Kidney (tissue), 14 donors: ENCODE measurements around the gene PRDM16. TPM values are rescaled to one million over a fixed set of nuclear protein-coding genes. Genes with fewer than 3 reads are reported as not detected.

Experiments used
- DNase-seq, 5 donors: peaks; one replicate each; pipeline ENCODE4 v3.0.0-alpha.2; 2013 to 2020
- FAIRE-seq: peaks from 2 replicates; lab custom pipeline; 2012; peaks lifted over from hg19 to GRCh38; lab: Jason Lieb, UNC
- H3K27ac ChIP-seq, 2 donors: one replicate each; pipeline ENCODE4 v1.7.0; 2013; ENCODE audit warnings: low read depth in 2 of 2, low read length in 2 of 2, inconsistent platforms in 1 of 2
- H3K27me3 ChIP-seq: one replicate; pipeline ENCODE4 v1.7.1; 2013; ENCODE audit warnings: low read length, inconsistent platforms; ENCODE audit not compliant: control insufficient read depth, insufficient read depth
- H3K36me3 ChIP-seq, 3 donors: one replicate each; pipeline versions ENCODE4 v1.7.0 to v1.7.1; 2013; ENCODE audit warnings: low read length in 3 of 3, control low read depth in 1 of 3, inconsistent platforms in 1 of 3; ENCODE audit not compliant: insufficient read depth in 3 of 3, control insufficient read depth in 2 of 3
- H3K4me1 ChIP-seq, 3 donors: one replicate each; pipeline versions ENCODE4 v1.7.0 to v1.7.1; 2013; ENCODE audit warnings: low read length in 3 of 3, inconsistent platforms in 1 of 3, low read depth in 1 of 3; ENCODE audit not compliant: control insufficient read depth in 2 of 3, insufficient read depth in 2 of 3
- H3K4me3 ChIP-seq, 3 donors: one replicate each; pipeline versions ENCODE4 v1.7.0 to v1.8.1; 2013; ENCODE audit warnings: low read length in 3 of 3, control low read depth in 1 of 3, inconsistent platforms in 1 of 3
- H3K9ac ChIP-seq, 3 donors: one replicate each; pipeline versions ENCODE4 v1.7.0 to v1.7.1; 2013; ENCODE audit warnings: low read length in 3 of 3, control low read depth in 1 of 3, inconsistent platforms in 1 of 3
- H3K9me3 ChIP-seq, 3 donors: one replicate each; pipeline versions ENCODE4 v1.7.0 to v1.7.1; 2013; ENCODE audit warnings: low read length in 3 of 3, control low read depth in 1 of 3, inconsistent platforms in 1 of 3; ENCODE audit not compliant: control insufficient read depth in 2 of 3, insufficient read depth in 1 of 3
- intact Hi-C: fragments of 100-400 bp; cut with DNase I; formaldehyde crosslinking; loops from one replicate; pipeline ENCODE4 v1.11.1; 2022
- polyA plus RNA-seq: library from polyadenylated mRNA; stranded (reverse); fragments of 350-450 nt; fragmentation: Illumina TruSeq; extraction: RNeasy Lipid Tissue Mini Kit (QIAGEN cat#74804); gene quantifications from one replicate; pipeline ENCODE4 v1.2.3, GENCODE V29; 2014; ENCODE audit warnings: low read depth, low replicate concordance; ENCODE audit not compliant: insufficient read depth
- total RNA-seq: library from RNA; stranded (reverse); fragmentation: NEBNext Ultra II Directional; extraction: Animal tissue kit (Norgen Biotek cat#: 25700); gene quantifications from one replicate; pipeline ENCODE4 v1.2.1, GENCODE V29; 2021
- TF ChIP-seq, protein P1 (sequence below): IDR thresholded peaks from 3 replicates; pipeline ENCODE4 v1.5.1; 2012; ENCODE audit warnings: mild to moderate bottlenecking, moderate library complexity, borderline replicate concordance; ENCODE audit not compliant: insufficient read depth; ENCODE audit errors: extremely low read depth
- donor health status: control.
- donor health status: control.
- donor health status: control.
- donor health status: control.
- donor health status: control.
- donor health status: DM: yes; HTN: yes; CAD: no.
- donor health status: Normal renal cell carcinoma (clear cell type).

Gene PRDM16
- total and polyA plus RNA-seq, 2 donors from 2014 or later: 3.0 to 21.9 TPM

DNA sequence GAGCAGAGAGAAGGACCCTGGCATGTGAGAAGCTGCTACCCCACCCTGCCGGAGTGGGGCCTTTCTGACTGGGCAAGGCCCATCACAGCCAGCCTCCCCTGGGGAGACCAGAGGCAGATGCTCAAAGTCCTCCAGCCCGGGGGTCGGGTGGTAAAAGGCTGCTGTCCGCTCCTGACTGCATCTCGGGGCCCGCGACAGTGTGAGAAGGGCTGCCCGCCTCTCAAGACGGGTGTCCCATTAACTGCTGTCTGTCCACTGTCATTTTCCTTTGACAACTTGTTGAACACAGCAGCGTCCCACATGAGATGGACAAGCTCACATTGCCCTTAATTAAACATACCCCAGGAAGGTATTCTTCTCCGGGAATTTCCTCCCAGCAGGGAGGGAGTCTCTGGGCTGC is 294.0 kb downstream of the PRDM16 start:
- no peaks in the 10 kb centered on the region for H3K9me3 ChIP-seq
- intact Hi-C loops: no loop called here
- peaks cover 11% of the 10 kb centered on the region for H3K27me3 ChIP-seq
- H3K4me3 ChIP-seq: no peak overlapping the region
- no peaks in the 10 kb centered on the region for H3K36me3 ChIP-seq
- TF ChIP-seq, protein P1, sequence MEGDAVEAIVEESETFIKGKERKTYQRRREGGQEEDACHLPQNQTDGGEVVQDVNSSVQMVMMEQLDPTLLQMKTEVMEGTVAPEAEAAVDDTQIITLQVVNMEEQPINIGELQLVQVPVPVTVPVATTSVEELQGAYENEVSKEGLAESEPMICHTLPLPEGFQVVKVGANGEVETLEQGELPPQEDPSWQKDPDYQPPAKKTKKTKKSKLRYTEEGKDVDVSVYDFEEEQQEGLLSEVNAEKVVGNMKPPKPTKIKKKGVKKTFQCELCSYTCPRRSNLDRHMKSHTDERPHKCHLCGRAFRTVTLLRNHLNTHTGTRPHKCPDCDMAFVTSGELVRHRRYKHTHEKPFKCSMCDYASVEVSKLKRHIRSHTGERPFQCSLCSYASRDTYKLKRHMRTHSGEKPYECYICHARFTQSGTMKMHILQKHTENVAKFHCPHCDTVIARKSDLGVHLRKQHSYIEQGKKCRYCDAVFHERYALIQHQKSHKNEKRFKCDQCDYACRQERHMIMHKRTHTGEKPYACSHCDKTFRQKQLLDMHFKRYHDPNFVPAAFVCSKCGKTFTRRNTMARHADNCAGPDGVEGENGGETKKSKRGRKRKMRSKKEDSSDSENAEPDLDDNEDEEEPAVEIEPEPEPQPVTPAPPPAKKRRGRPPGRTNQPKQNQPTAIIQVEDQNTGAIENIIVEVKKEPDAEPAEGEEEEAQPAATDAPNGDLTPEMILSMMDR: no peak
- H3K27ac ChIP-seq: no peak overlapping the region
- DNase-seq (no peak), FAIRE-seq (no peak)
- H3K4me1 ChIP-seq: peaks cover 0 to 3% (median 0%) of the 10 kb centered on the region in 3 donors
- H3K9ac ChIP-seq: no peak overlapping the region

DNA sequence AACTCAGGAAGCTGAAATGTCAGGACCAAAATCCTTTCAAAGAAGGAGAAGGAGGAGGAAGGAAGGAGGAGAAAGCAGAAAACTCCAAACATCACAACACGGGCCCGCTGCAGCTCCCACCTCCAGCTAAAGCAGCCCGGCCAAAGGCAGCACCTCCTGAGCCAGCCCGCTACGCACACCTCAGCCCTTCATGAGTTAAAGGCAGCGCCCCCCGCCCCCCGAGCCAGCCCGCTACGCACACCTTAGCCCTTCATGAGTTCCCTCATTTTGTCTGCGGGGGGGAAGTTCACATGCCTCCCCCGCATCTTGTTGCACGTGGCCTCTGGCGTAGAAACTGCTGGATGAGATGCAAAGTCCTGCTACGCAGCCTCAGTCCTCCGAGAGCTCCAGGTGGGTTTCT is 294.8 kb downstream of the PRDM16 start:
- no peak overlapping the region for H3K27ac ChIP-seq
- FAIRE-seq (no peak), DNase-seq (no peak)
- intact Hi-C loops: no loop called here
- no peak overlapping the region for H3K9ac ChIP-seq
- TF ChIP-seq, protein P1: no peak
- no peaks in the 10 kb centered on the region for H3K36me3 ChIP-seq
- peaks cover 11% of the 10 kb centered on the region for H3K27me3 ChIP-seq
- no peak overlapping the region for H3K4me3 ChIP-seq
- H3K4me1 ChIP-seq: peaks cover 0 to 3% (median 0%) of the 10 kb centered on the region in 3 donors
- H3K9me3 ChIP-seq: no peaks in the 10 kb centered on the region

DNA sequence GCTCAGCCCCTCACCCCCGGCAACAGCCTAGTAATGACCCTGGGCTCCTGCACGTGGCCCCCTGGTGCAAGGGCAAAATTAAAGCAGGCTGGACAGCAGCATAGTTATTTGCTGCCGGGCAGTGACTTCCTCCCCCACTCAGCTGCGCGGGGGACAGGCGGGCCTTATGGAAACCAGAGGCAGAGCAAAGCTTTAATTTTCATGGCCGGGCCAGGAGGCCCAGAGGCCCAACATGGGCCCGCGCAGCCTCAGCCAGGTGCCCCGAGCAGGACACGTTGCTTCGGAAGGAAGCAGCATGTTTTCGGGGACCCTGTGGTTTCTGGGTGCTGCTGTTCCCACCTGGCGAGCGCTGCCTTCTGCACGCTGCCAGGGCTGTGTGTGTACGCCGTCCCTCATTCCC is 295.5 kb downstream of the PRDM16 start:
- DNase-seq (no peak), FAIRE-seq (no peak)
- H3K36me3 ChIP-seq: no peaks in the 10 kb centered on the region
- H3K9me3 ChIP-seq: no peaks in the 10 kb centered on the region
- no peak overlapping the region for H3K27ac ChIP-seq
- H3K4me3 ChIP-seq: no peak overlapping the region
- peaks cover 0 to 3% (median 0%) of the 10 kb centered on the region in 3 donors for H3K4me1 ChIP-seq
- TF ChIP-seq, protein P1: no peak
- intact Hi-C loops: no loop called here
- H3K27me3 ChIP-seq: peaks cover 11% of the 10 kb centered on the region
- H3K9ac ChIP-seq: no peak overlapping the region

DNA sequence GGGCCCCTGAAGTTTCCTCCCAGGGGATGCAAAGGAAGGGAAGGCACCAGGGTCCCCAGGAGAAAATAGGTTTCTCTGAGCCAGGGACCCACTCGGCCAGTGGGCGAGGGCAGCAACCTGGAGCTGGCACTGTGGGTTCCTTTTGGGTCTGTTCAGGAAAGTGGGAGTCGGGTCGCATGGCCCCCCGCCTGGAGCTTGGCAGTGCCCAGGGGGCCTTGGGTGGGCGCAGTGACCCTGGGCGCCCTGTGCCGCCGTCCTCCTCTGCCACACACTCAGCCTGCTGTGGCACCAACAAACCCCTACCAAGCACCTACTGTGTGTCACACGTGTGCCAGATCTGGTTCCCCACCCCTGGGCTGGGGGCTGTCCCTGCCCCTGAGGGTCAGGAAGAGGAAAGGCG is 296.0 kb downstream of the PRDM16 start:
- H3K27ac ChIP-seq: no peak overlapping the region
- H3K36me3 ChIP-seq: no peaks in the 10 kb centered on the region
- intact Hi-C loops: no loop called here
- no peak overlapping the region for H3K4me3 ChIP-seq
- no peak overlapping the region for H3K9ac ChIP-seq
- peaks cover 11% of the 10 kb centered on the region for H3K27me3 ChIP-seq
- H3K9me3 ChIP-seq: no peaks in the 10 kb centered on the region
- FAIRE-seq (no peak), DNase-seq (no peak)
- H3K4me1 ChIP-seq: peaks cover 0 to 3% (median 0%) of the 10 kb centered on the region in 3 donors
- TF ChIP-seq, protein P1: no peak
